Keratinocyte (primary cell): ENCODE data around the gene NINJ2. TPM values are rescaled to one million over a fixed set of nuclear protein-coding genes. Genes with fewer than 3 reads are reported as not detected.

Experiments used
- DNase-seq: peaks from one replicate; pipeline ENCODE4 v3.0.0-alpha.2; 2011; ENCODE audit warnings: low read depth, missing footprints, low spot score
- FAIRE-seq: peaks from 2 replicates; lab custom pipeline; 2011; peaks lifted over from hg19 to GRCh38; lab: Jason Lieb, UNC
- H2AFZ ChIP-seq: 2 replicates; pipeline ENCODE4 v1.6.0; 2012; ENCODE audit warnings: low read length, control low read depth, inconsistent platforms; ENCODE audit not compliant: control insufficient read depth
- H3K27ac ChIP-seq: 2 replicates; pipeline ENCODE4 v1.5.1; 2011; ENCODE audit warnings: low read length; ENCODE audit not compliant: control insufficient read depth, insufficient read depth
- H3K27me3 ChIP-seq: 3 replicates; pipeline ENCODE4 v1.6.0; 2011; ENCODE audit warnings: low read length; ENCODE audit not compliant: control insufficient read depth, insufficient read depth; ENCODE audit errors: extremely low read depth
- H3K36me3 ChIP-seq, 2 experiments: 2 replicates in 1 of 2; 3 replicates in 1 of 2; pipeline ENCODE4 v1.5.1; 2011; ENCODE audit warnings: low read length in 2 of 2, mild to moderate bottlenecking in 1 of 2; ENCODE audit not compliant: control insufficient read depth in 2 of 2, insufficient read depth in 2 of 2; ENCODE audit errors: extremely low read depth in 1 of 2
- H3K4me1 ChIP-seq: 3 replicates; pipeline ENCODE4 v1.5.1; 2011; ENCODE audit warnings: low read length; ENCODE audit not compliant: control insufficient read depth, insufficient read depth; ENCODE audit errors: extremely low read depth
- H3K4me2 ChIP-seq: 3 replicates; pipeline ENCODE4 v1.6.0; 2011; ENCODE audit warnings: low read depth, low read length; ENCODE audit not compliant: control insufficient read depth, insufficient read depth; ENCODE audit errors: extremely low read depth
- H3K4me3 ChIP-seq, 3 experiments: fragments of 200-600 bp in 1 of 3; sonication (generic) in 1 of 3; 2 replicates in 2 of 3; 3 replicates in 1 of 3; pipeline ENCODE4 v1.5.1; 2011 to 2016; ENCODE audit warnings: low read length in 3 of 3, mild to moderate bottlenecking in 3 of 3, control low read depth in 2 of 3, inconsistent platforms in 1 of 3, low read depth in 1 of 3, mixed read lengths in 1 of 3, mixed run types in 1 of 3, moderate library complexity in 1 of 3; ENCODE audit not compliant: control insufficient read depth in 2 of 3, insufficient read depth in 2 of 3; ENCODE audit errors: extremely low read depth in 1 of 3
- H3K79me2 ChIP-seq: 2 replicates; pipeline ENCODE4 v1.6.0; 2012; ENCODE audit warnings: low read length; ENCODE audit not compliant: control insufficient read depth, insufficient read depth
- H3K9ac ChIP-seq: 3 replicates; pipeline ENCODE4 v1.6.0; 2011; ENCODE audit warnings: low read length; ENCODE audit not compliant: control insufficient read depth, insufficient read depth; ENCODE audit errors: extremely low read depth
- H3K9me1 ChIP-seq: 3 replicates; pipeline ENCODE4 v1.6.0; 2011; ENCODE audit warnings: low read length; ENCODE audit not compliant: control insufficient read depth, insufficient read depth; ENCODE audit errors: extremely low read depth
- H3K9me3 ChIP-seq: 2 replicates; pipeline ENCODE4 v1.5.1; 2012; ENCODE audit warnings: low read depth, low read length; ENCODE audit not compliant: control insufficient read depth
- H4K20me1 ChIP-seq: 3 replicates; pipeline ENCODE4 v1.6.0; 2011; ENCODE audit warnings: low read length; ENCODE audit not compliant: control insufficient read depth, insufficient read depth; ENCODE audit errors: extremely low read depth
- EZH2 ChIP-seq: IDR thresholded peaks from one replicate; pipeline ENCODE4 v1.6.1; 2012; ENCODE audit warnings: inconsistent platforms, mild to moderate bottlenecking, low read length, moderate library complexity
- dilution Hi-C: fragments of 300-500 bp; cut with MboI; formaldehyde crosslinking; loops from one replicate; pipeline ENCODE4 v1.7.0; 2020; ENCODE audit warnings: low sequenced_read_pairs; ENCODE audit not compliant: extremely low pct_ligation_motif_present
- polyA plus RNA-seq, 5 experiments: library from polyadenylated mRNA; depleted of rRNA in 3 of 5; stranded (reverse) in 3 of 5; stranded (forward) in 1 of 5; unstranded in 1 of 5; fragments of >200 nt; gene quantifications; 1 replicate in 1 of 5; 2 replicates in 3 of 5; 3 replicates in 1 of 5; pipeline versions ENCODE4 v1.2.1 to v1.2.3, GENCODE V29; 2011 to 2012; ENCODE audit warnings: missing spikeins in 2 of 5, low read depth in 1 of 5, low replicate concordance in 1 of 5
- TF ChIP-seq, protein P1 (sequence below), 3 experiments: IDR thresholded peaks in 1 of 3; conservative IDR thresholded peaks in 1 of 3; optimal IDR thresholded peaks in 1 of 3; 2 replicates in 2 of 3; 3 replicates in 1 of 3; pipeline versions ENCODE3 to v1.5.1; 2011; ENCODE audit warnings: low read length in 3 of 3, mild to moderate bottlenecking in 3 of 3, moderate library complexity in 2 of 3, control low read depth in 1 of 3, inconsistent platforms in 1 of 3; ENCODE audit not compliant: insufficient read depth in 2 of 3; ENCODE audit errors: extremely low read depth in 1 of 3

Gene NINJ2
- polyA plus RNA-seq, 1 donor (not counting 4 experiments of a cell fraction or from before 2014, with no cell fraction given): 0.58 TPM

DNA sequence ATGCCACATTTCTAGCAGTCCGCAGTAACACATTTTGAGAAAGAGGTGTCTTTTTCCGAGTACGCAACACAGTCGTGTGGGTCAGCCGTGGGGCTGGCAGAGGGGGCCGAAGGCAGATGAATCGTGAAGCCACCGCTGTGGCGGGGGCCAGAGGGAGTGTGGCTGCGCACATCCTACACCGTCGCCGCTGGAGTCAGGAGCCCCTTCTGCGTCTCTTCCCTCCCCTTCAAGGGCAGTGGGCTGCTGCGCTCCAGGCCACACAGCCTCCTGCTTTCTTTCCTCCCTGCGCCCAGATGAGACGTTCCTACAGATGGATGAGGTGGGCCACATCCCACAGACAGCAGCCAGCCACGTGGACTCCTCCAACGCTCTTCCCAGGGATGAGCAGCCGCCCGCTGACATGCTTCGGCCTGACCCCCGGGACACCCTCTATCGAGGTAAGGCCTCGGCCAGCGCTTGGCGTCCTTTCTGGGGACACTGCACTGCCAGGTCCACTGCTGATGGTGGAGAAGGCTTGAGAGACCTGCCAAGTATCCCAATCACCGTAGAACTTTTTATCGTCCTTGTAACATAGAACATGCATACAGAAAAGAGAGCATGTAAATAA is 113.7 kb downstream of the NINJ2 start:
- H3K27ac ChIP-seq: no peak overlapping the region
- H3K9me3 ChIP-seq: no peaks in the 10 kb centered on the region
- FAIRE-seq: no peak
- no peak overlapping the region for H3K9ac ChIP-seq
- H3K4me3 ChIP-seq: no peak overlapping the region
- H3K79me2 ChIP-seq: no peaks in the 10 kb centered on the region
- peaks cover 0 to 3% of the 10 kb centered on the region in 2 experiments for H3K36me3 ChIP-seq
- dilution Hi-C loops: no loop called here
- H2AFZ ChIP-seq: no peak overlapping the region
- H3K27me3 ChIP-seq: no peaks in the 10 kb centered on the region
- no peaks in the 10 kb centered on the region for H3K9me1 ChIP-seq
- no peaks in the 10 kb centered on the region for H4K20me1 ChIP-seq
- no peak for TF ChIP-seq EZH2
- TF ChIP-seq, protein P1, sequence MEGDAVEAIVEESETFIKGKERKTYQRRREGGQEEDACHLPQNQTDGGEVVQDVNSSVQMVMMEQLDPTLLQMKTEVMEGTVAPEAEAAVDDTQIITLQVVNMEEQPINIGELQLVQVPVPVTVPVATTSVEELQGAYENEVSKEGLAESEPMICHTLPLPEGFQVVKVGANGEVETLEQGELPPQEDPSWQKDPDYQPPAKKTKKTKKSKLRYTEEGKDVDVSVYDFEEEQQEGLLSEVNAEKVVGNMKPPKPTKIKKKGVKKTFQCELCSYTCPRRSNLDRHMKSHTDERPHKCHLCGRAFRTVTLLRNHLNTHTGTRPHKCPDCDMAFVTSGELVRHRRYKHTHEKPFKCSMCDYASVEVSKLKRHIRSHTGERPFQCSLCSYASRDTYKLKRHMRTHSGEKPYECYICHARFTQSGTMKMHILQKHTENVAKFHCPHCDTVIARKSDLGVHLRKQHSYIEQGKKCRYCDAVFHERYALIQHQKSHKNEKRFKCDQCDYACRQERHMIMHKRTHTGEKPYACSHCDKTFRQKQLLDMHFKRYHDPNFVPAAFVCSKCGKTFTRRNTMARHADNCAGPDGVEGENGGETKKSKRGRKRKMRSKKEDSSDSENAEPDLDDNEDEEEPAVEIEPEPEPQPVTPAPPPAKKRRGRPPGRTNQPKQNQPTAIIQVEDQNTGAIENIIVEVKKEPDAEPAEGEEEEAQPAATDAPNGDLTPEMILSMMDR (optimal IDR thresholded peaks at IDR 0.05 in 1 of 3, IDR thresholded peaks at IDR 0.05 in 1 of 3, conservative IDR thresholded peaks at IDR 0.05 in 1 of 3; ENCODE audit: extremely low read depth in 1 of 3, insufficient read depth in 2 of 3, low read length in 3 of 3): no peak
- H3K4me1 ChIP-seq: no peaks in the 10 kb centered on the region
- H3K4me2 ChIP-seq: no peak overlapping the region
- DNase-seq: no peak

DNA sequence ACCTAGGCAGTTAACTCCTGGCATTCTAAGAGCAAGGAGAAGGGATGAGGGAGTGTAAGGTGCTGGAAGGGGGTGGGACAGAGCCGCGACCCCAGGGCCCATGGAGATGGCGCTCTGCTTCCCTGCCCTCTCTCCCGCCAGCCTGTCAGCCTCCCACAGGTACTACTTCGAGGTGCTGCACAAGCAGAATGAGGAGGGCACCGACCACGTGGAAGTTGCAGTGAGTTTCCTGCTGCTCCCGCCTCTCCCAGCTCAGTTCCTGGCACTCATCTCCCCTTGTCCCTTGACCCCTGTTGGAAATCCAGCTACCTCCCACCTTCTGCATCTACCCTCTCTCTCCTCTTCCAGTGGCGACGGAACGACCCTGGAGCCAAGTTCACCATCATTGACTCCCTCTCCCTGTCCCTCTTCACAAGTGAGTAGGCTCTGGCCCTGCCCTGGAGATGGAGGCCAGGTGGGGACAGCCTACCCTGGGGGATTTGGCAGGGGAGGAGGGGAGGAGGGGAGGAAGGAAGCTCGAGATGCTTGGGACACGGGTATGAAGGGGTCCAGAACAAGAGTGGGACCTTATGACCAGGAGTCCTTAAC is 115.3 kb downstream of the NINJ2 start:
- TF ChIP-seq, protein P1 (optimal IDR thresholded peaks at IDR 0.05 in 1 of 3, IDR thresholded peaks at IDR 0.05 in 1 of 3, conservative IDR thresholded peaks at IDR 0.05 in 1 of 3; ENCODE audit: extremely low read depth in 1 of 3, insufficient read depth in 2 of 3, low read length in 3 of 3): no peak
- Histone ChIP-seq H3K9me3 (no peaks in the 10 kb centered on the region), H3K4me1 (no peaks in the 10 kb centered on the region), H3K4me3 (no peak overlapping the region), H3K27me3 (no peaks in the 10 kb centered on the region), H3K27ac (no peak overlapping the region), H4K20me1 (no peaks in the 10 kb centered on the region), H3K9me1 (no peaks in the 10 kb centered on the region), H2AFZ (no peak overlapping the region), H3K36me3 (no peaks in the 10 kb centered on the region), H3K4me2 (no peak overlapping the region), H3K9ac (no peak overlapping the region), H3K79me2 (no peaks in the 10 kb centered on the region)
- FAIRE-seq (no peak), DNase-seq (no peak)
- dilution Hi-C loops: no loop called here
